ENCODE measurements around the gene PRRC2C. TPM values are rescaled to one million over a fixed set of nuclear protein-coding genes. Genes with fewer than 3 reads are reported as not detected.

The PRRC2C gene
- total RNA-seq, 1 donor from 2014 or later = 150 TPM

- Histone ChIP-seq H3K9me3 (no peaks in the 10 kb centered on the region), H3K36me3 (no peaks in the 10 kb centered on the region), H3K4me3 (no peak overlapping the region), H3K27me3 (ENCODE audit: low read depth) (no peaks in the 10 kb centered on the region), H3K4me1 (peaks cover 38% of the 10 kb centered on the region), H3K27ac (no peak overlapping the region)
- intact Hi-C loops (cut with DNase I) = no loop called here
- DNase-seq (no peak), ATAC-seq (no peak)
- TF ChIP-seq CTCF (IDR thresholded peaks at IDR 0.05) = no peak
Measured at GRCh38 chr1:171500304-171500703, 15.0 kb downstream of the PRRC2C start.

GRCh38 chr1:171500803-171501202 lies 15.5 kb downstream of the PRRC2C start:
- Histone ChIP-seq H3K36me3 (no peaks in the 10 kb centered on the region), H3K4me1 (peaks cover 33% of the 10 kb centered on the region), H3K27ac (no peak overlapping the region), H3K27me3 (ENCODE audit: low read depth) (no peaks in the 10 kb centered on the region), H3K9me3 (no peaks in the 10 kb centered on the region), H3K4me3 (no peak overlapping the region)
- no peak for ATAC-seq
- intact Hi-C loops (cut with DNase I) = no loop called here
- no peak for DNase-seq
- TF ChIP-seq CTCF (IDR thresholded peaks at IDR 0.05) = no peak

- no peak for DNase-seq
- intact Hi-C loops (cut with DNase I) = no loop called here
- peaks cover 27% of the 10 kb centered on the region for H3K4me1 ChIP-seq
- TF ChIP-seq CTCF (IDR thresholded peaks at IDR 0.05) = no peak
- H3K4me3 ChIP-seq = no peak overlapping the region
- no peak for ATAC-seq
- H3K27me3 ChIP-seq (ENCODE audit: low read depth) = no peaks in the 10 kb centered on the region
- no peaks in the 10 kb centered on the region for H3K9me3 ChIP-seq
- H3K27ac ChIP-seq = no peak overlapping the region
- H3K36me3 ChIP-seq = no peaks in the 10 kb centered on the region
Measured at GRCh38 chr1:171501305-171502024, 16.1 kb downstream of the PRRC2C start.

- ATAC-seq = peak in 1 of 2 donors; percentile 24
- intact Hi-C loops (cut with DNase I) = no loop called here
- TF ChIP-seq CTCF (IDR thresholded peaks at IDR 0.05) = no peak
- H3K4me1 ChIP-seq = peaks cover 31% of the 10 kb centered on the region
- no peaks in the 10 kb centered on the region for H3K36me3 ChIP-seq
- no peaks in the 10 kb centered on the region for H3K27me3 ChIP-seq (ENCODE audit: low read depth)
- H3K4me3 ChIP-seq = no peak overlapping the region
- no peaks in the 10 kb centered on the region for H3K9me3 ChIP-seq
- H3K27ac ChIP-seq = no peak overlapping the region
- no peak for DNase-seq
Measured at GRCh38 chr1:171506525-171507304, 21.4 kb downstream of the PRRC2C start.

GRCh38 chr1:171507435-171507834 lies 22.1 kb downstream of the PRRC2C start:
- peaks cover 23% of the 10 kb centered on the region for H3K4me1 ChIP-seq
- no peaks in the 10 kb centered on the region for H3K27me3 ChIP-seq (ENCODE audit: low read depth)
- intact Hi-C loops (cut with DNase I) = no loop called here
- ATAC-seq = no peak
- DNase-seq = no peak
- H3K4me3 ChIP-seq = no peak overlapping the region
- H3K27ac ChIP-seq = no peak overlapping the region
- no peaks in the 10 kb centered on the region for H3K36me3 ChIP-seq
- TF ChIP-seq CTCF (IDR thresholded peaks at IDR 0.05) = no peak
- H3K9me3 ChIP-seq = no peaks in the 10 kb centered on the region
